ENCODE results near the gene FILIP1L.

DNA sequence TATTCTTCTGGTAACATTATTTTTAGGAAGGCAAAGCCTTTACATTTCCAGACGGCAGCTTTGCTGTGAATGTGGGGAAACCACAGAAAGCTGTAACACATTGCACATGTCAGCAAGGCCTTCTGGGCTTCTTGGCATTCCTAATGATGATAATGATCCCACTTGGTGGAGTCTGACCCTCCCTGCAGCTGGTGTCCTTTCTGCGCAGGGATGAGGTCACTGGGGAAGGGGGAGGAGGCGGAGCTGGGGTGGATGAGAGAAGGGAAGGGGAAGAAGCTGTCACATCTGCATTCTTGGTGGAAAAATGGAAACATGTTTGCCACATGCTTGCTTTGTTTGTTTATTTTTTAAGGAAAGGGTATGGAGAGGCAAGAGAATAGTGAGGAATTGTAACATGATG, 68.6 kb downstream of the FILIP1L start:
- TF ChIP-seq, protein P1, sequence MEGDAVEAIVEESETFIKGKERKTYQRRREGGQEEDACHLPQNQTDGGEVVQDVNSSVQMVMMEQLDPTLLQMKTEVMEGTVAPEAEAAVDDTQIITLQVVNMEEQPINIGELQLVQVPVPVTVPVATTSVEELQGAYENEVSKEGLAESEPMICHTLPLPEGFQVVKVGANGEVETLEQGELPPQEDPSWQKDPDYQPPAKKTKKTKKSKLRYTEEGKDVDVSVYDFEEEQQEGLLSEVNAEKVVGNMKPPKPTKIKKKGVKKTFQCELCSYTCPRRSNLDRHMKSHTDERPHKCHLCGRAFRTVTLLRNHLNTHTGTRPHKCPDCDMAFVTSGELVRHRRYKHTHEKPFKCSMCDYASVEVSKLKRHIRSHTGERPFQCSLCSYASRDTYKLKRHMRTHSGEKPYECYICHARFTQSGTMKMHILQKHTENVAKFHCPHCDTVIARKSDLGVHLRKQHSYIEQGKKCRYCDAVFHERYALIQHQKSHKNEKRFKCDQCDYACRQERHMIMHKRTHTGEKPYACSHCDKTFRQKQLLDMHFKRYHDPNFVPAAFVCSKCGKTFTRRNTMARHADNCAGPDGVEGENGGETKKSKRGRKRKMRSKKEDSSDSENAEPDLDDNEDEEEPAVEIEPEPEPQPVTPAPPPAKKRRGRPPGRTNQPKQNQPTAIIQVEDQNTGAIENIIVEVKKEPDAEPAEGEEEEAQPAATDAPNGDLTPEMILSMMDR (IDR thresholded peaks at IDR 0.05): no peak
- no peak for TF ChIP-seq POLR2A (IDR thresholded peaks at IDR 0.05)

Measured in heart left ventricle (tissue), 13 donors.